Mesangial cell (primary cell): Measurements from ENCODE around the gene C2orf42. TPM values are rescaled to one million over a fixed set of nuclear protein-coding genes. Genes with fewer than 3 reads are reported as not detected.

Source experiments
- total RNA-seq: library from RNA; depleted of rRNA; stranded (reverse); fragments of >200 nt; gene quantifications from 2 replicates; pipeline ENCODE4 v1.2.3, GENCODE V29; 2015

C2orf42 gene
- 5.4 and 8.2 TPM in 2 replicates for total RNA-seq

GRCh38 chr2:70190418-70191243 lies at the start of gene C2orf42:
C2orf42 (minus strand) TSS chr2:70191019; CDS start chr2:70181985, 9,034 bp downstream.

Other genes starting within 250 kb of the C2orf42 start
- 0.16 TPM in 1 of 2 replicates, not detected in the other for gene ASPRV1, start 229.4 kb downstream of the C2orf42 start, total RNA-seq
- gene PCBP1, start 103.5 kb downstream of the C2orf42 start, total RNA-seq: 158 and 175 TPM in 2 replicates
- 44.3 and 46.0 TPM in 2 replicates for gene TIA1, start 57.6 kb upstream of the C2orf42 start, total RNA-seq
- 19.7 and 34.4 TPM in 2 replicates for gene PCYOX1, start 67.1 kb upstream of the C2orf42 start, total RNA-seq
- gene SNRPG, start 102.7 kb upstream of the C2orf42 start, total RNA-seq: 67.7 and 154 TPM in 2 replicates
- gene FAM136A, start 111.0 kb upstream of the C2orf42 start, total RNA-seq: 18.8 and 32.6 TPM in 2 replicates